ENCODE results near the gene AATK.

GRCh38 chr17:81202318-81202717 lies 36.3 kb upstream of the AATK start:
- TF ChIP-seq CTCF (conservative IDR thresholded peaks at IDR 0.05) = no peak
- TF ChIP-seq EZH2 (IDR thresholded peaks at IDR 0.05; ENCODE audit: low read depth) = no peak
